WTC11 (cell line): ENCODE results near the gene HOMEZ. TPM values are rescaled to one million over a fixed set of nuclear protein-coding genes. Genes with fewer than 3 reads are reported as not detected.

Experiments used
- ATAC-seq: fragments of 200-7000 bp; cut with Tn5 transposase; 2 replicates; pipeline ENCODE4 v1.10.0; 2021; ENCODE audit warnings: mild to moderate bottlenecking, moderate library complexity
- CTCF ChIA-PET: fragments of 300-600 bp; sonication (Branson Sonifier 250); formaldehyde crosslinking; loops from one replicate; lab custom pipeline; 2021; ENCODE audit warnings: antibody characterized with exemption; lab: Charles Lee
- POLR2A ChIA-PET: fragments of 350-600 bp; sonication (Branson Sonifier 250); formaldehyde crosslinking; loops from one replicate; lab custom pipeline; 2021; ENCODE audit warnings: antibody characterized with exemption; lab: Charles Lee
- DNase-seq: peaks from one replicate; pipeline ENCODE4 v3.0.0; 2021; ENCODE audit warnings: low spot score
- H3K27ac Mint-ChIP-seq: 2 replicates; pipeline ENCODE4 v1.8.0; 2021; ENCODE audit warnings: mixed read lengths
- H3K27me3 Mint-ChIP-seq: 2 replicates; pipeline ENCODE4 v1.8.0; 2021; ENCODE audit warnings: low read depth, mild to moderate bottlenecking, moderate library complexity, mixed read lengths
- H3K36me3 Mint-ChIP-seq: 2 replicates; pipeline ENCODE4 v1.8.0; 2021; ENCODE audit warnings: mixed read lengths
- H3K4me1 Mint-ChIP-seq: 2 replicates; pipeline ENCODE4 v1.8.0; 2022; ENCODE audit warnings: mixed read lengths
- H3K4me3 Mint-ChIP-seq: 2 replicates; pipeline ENCODE4 v1.8.0; 2021; ENCODE audit warnings: mild to moderate bottlenecking, moderate library complexity, mixed read lengths
- H3K9me3 Mint-ChIP-seq: 2 replicates; pipeline ENCODE4 v1.8.0; 2021; ENCODE audit warnings: mixed read lengths
- AR ChIP-seq: fragments of 250-450 bp; sonication (Bioruptor Pico); IDR thresholded peaks from 2 replicates; pipeline ENCODE4 v1.9.0; 2021; ENCODE audit warnings: mild to moderate bottlenecking
- CREB1 ChIP-seq: sonication (generic); formaldehyde crosslinking; IDR thresholded peaks from 2 replicates; pipeline ENCODE4 v1.8.0; 2023; ENCODE audit warnings: mild to moderate bottlenecking, missing genetic modification reagents
- E2F4 ChIP-seq: sonication (generic); formaldehyde crosslinking; IDR thresholded peaks from 2 replicates; pipeline ENCODE4 v1.8.1; 2022; ENCODE audit warnings: low read depth, mild to moderate bottlenecking, moderate library complexity, missing genetic modification reagents, borderline replicate concordance
- E2F5 ChIP-seq: sonication (generic); formaldehyde crosslinking; IDR thresholded peaks from 2 replicates; pipeline ENCODE4 v1.8.1; 2022; ENCODE audit warnings: mild to moderate bottlenecking, moderate library complexity, missing genetic modification reagents
- ELF4 ChIP-seq: sonication (generic); formaldehyde crosslinking; IDR thresholded peaks from 2 replicates; pipeline ENCODE4 v1.8.1; 2022; ENCODE audit warnings: low read depth, mild to moderate bottlenecking, moderate library complexity, missing genetic modification reagents
- EMX1 ChIP-seq: fragments of 250-450 bp; sonication (Bioruptor Pico); IDR thresholded peaks from 2 replicates; pipeline ENCODE4 v1.8.0; 2021; ENCODE audit warnings: mild to moderate bottlenecking
- FOXK1 ChIP-seq: sonication (generic); formaldehyde crosslinking; IDR thresholded peaks from 2 replicates; pipeline ENCODE4 v1.8.0; 2022; ENCODE audit warnings: mild to moderate bottlenecking, moderate library complexity, missing genetic modification reagents
- FOXP1 ChIP-seq: sonication (generic); formaldehyde crosslinking; IDR thresholded peaks from 2 replicates; pipeline ENCODE4 v1.8.0; 2022; ENCODE audit warnings: missing genetic modification reagents, mild to moderate bottlenecking, moderate library complexity, borderline replicate concordance
- GABPB1 ChIP-seq: sonication (generic); formaldehyde crosslinking; IDR thresholded peaks from 2 replicates; pipeline ENCODE4 v1.8.1; 2023; ENCODE audit warnings: mild to moderate bottlenecking, missing genetic modification reagents
- IRF1 ChIP-seq: sonication (generic); formaldehyde crosslinking; IDR thresholded peaks from 2 replicates; pipeline ENCODE4 v1.8.0; 2023; ENCODE audit warnings: missing genetic modification reagents
- MAX ChIP-seq: sonication (generic); formaldehyde crosslinking; IDR thresholded peaks from 2 replicates; pipeline ENCODE4 v1.8.0; 2022; ENCODE audit warnings: mild to moderate bottlenecking, missing genetic modification reagents
- NFE2L1 ChIP-seq: sonication (generic); formaldehyde crosslinking; IDR thresholded peaks from 2 replicates; pipeline ENCODE4 v1.8.1; 2023; ENCODE audit warnings: missing genetic modification reagents
- NFYB ChIP-seq: sonication (generic); formaldehyde crosslinking; conservative IDR thresholded peaks from 2 replicates; pipeline ENCODE4 v1.8.0; 2022; ENCODE audit warnings: low read depth, missing genetic modification reagents
- RELA ChIP-seq: sonication (generic); formaldehyde crosslinking; IDR thresholded peaks from 2 replicates; pipeline ENCODE4 v1.8.1; 2022; ENCODE audit warnings: missing genetic modification reagents, mild to moderate bottlenecking, borderline replicate concordance
- SMAD3 ChIP-seq: sonication (generic); formaldehyde crosslinking; IDR thresholded peaks from 2 replicates; pipeline ENCODE4 v1.8.0; 2022; ENCODE audit warnings: missing genetic modification reagents, mild to moderate bottlenecking, borderline replicate concordance
- USF2 ChIP-seq: sonication (generic); formaldehyde crosslinking; IDR thresholded peaks from 2 replicates; pipeline ENCODE4 v1.8.1; 2023; ENCODE audit warnings: mild to moderate bottlenecking, missing genetic modification reagents, moderate library complexity
- ZBTB21 ChIP-seq: sonication (generic); formaldehyde crosslinking; IDR thresholded peaks from 2 replicates; pipeline ENCODE4 v1.8.1; 2023; ENCODE audit warnings: mild to moderate bottlenecking, missing genetic modification reagents, borderline replicate concordance
- ZMAT4 ChIP-seq: fragments of 250-450 bp; sonication (Bioruptor Pico); IDR thresholded peaks from 2 replicates; pipeline ENCODE4 v1.9.0; 2021; ENCODE audit warnings: mild to moderate bottlenecking
- ZNF317 ChIP-seq: sonication (generic); formaldehyde crosslinking; IDR thresholded peaks from 2 replicates; pipeline ENCODE4 v1.8.1; 2023; ENCODE audit warnings: low read depth, mild to moderate bottlenecking, moderate library complexity, missing genetic modification reagents, borderline replicate concordance
- total RNA-seq: library from RNA; stranded (reverse); gene quantifications from 3 replicates; pipeline ENCODE4 v1.2.3, GENCODE V29; 2021

HOMEZ gene
- total RNA-seq, 1 experiment from 2014 or later = 10.7 TPM

- no peak for DNase-seq
Measured at GRCh38 chr14:23307146-23307530, 21.2 kb upstream of the HOMEZ start.

GRCh38 chr14:23306412-23307145 lies 20.6 kb upstream of the HOMEZ start, which contains the start of gene BCL2L2:
BCL2L2 (plus strand) TSS chr14:23306833; CDS start chr14:23307768, 935 bp downstream.
- Mint-ChIP-seq H3K36me3 (peaks cover 6% of the 10 kb centered on the region), H3K9me3 (no peaks in the 10 kb centered on the region), H3K4me1 (peaks cover 20% of the 10 kb centered on the region), H3K27me3 (peaks cover 18% of the 10 kb centered on the region), H3K27ac (peak within 1 kb of the TSS; percentile 93), H3K4me3 (peak within 1 kb of the TSS; percentile 87)
- ATAC-seq = peak; percentile 69
- DNase-seq = peak; percentile 94
- ChIA-PET POLR2A (interaction anchor here (0.5 to 2.7 kb wide), 8 partner anchors 15 to 377 kb away, joined by 3 to 32 read pairs (median 6); partner anchors contain the start of genes ACIN1, C14orf119, HOMEZ and PABPN1), CTCF (interaction anchor here (0.6 to 2.9 kb wide), 17 partner anchors 15 to 447 kb away, joined by 3 to 20 read pairs (median 5); partner anchors contain the start of genes HOMEZ, PABPN1 and SLC22A17)
- TF ChIP-seq FOXK1 (CRISPR knock-in tag) (peak; percentile 74), AR (no peak), ELF4 (CRISPR knock-in tag) (peak; percentile 53; the same call in 1 of the 2 replicates), USF2 (CRISPR knock-in tag) (peak; percentile 56), MAX (CRISPR knock-in tag) (no peak), ZMAT4 (0 out of 2 replicates have a peak, but pooled peaks have one; percentile 18), NFYB (no peak), RELA (CRISPR knock-in tag) (no peak), ZBTB21 (CRISPR knock-in tag) (no peak; the same call in 1 of the 2 replicates), GABPB1 (CRISPR knock-in tag) (peak; percentile 80), IRF1 (CRISPR knock-in tag) (0 out of 2 replicates have a peak, but pooled peaks have one; percentile 32), CREB1 (CRISPR knock-in tag) (peak; percentile 50; the same call in 1 of the 2 replicates), E2F5 (CRISPR knock-in tag) (peak; percentile 62; the same call in 1 of the 2 replicates)

More at GRCh38 chr14:23307146-23307530, 21.2 kb upstream of the HOMEZ start:
- ATAC-seq = no peak
- CTCF ChIA-PET = interaction anchor here (0.6 to 2.9 kb wide), 16 partner anchors 14 to 448 kb away, joined by 3 to 20 read pairs (median 5); partner anchors contain the start of genes HOMEZ, PABPN1 and SLC22A17
- Mint-ChIP-seq H3K36me3 (peaks cover 6% of the 10 kb centered on the region), H3K27ac (peak overlapping the region; percentile 58), H3K4me3 (peak overlapping the region; percentile 87), H3K9me3 (no peaks in the 10 kb centered on the region), H3K27me3 (peaks cover 18% of the 10 kb centered on the region), H3K4me1 (peaks cover 20% of the 10 kb centered on the region)
- TF ChIP-seq EMX1 (CRISPR knock-in tag) = no peak
- no peak for TF ChIP-seq SMAD3
- no peak for TF ChIP-seq ZNF317 (CRISPR knock-in tag)
- no peak for TF ChIP-seq NFE2L1
- no peak for TF ChIP-seq E2F4 (CRISPR knock-in tag)
- TF ChIP-seq AR = no peak
- TF ChIP-seq FOXP1 (CRISPR knock-in tag) = no peak
- POLR2A ChIA-PET = interaction anchor here (0.5 to 2.7 kb wide), 8 partner anchors 14 to 377 kb away, joined by 3 to 32 read pairs (median 6); partner anchors contain the start of genes ACIN1, C14orf119, HOMEZ and PABPN1
